Esophagus squamous epithelium (tissue), 4 donors: Measurements from ENCODE around the gene OSBPL10.

Experiments used
- CTCF ChIP-seq, 6 experiments: fragments of 450-650 bp in 4 of 6; fragments of 200-600 bp in 2 of 6; sonication (generic) in 2 of 6; IDR thresholded peaks; one replicate each; pipeline ENCODE4 v1.5.1; 2016 to 2019; ENCODE audit warnings: antibody characterized with exemption in 6 of 6, mild to moderate bottlenecking in 4 of 6, moderate library complexity in 4 of 6
- POLR2A ChIP-seq, 4 donors: fragments of 450-650 bp; IDR thresholded peaks; one replicate each; pipeline ENCODE4 v1.6.1; 2017; ENCODE audit warnings: antibody characterized with exemption in 4 of 4, mild to moderate bottlenecking in 4 of 4, moderate library complexity in 3 of 4

- no peak for TF ChIP-seq CTCF (IDR thresholded peaks at IDR 0.05)
- no peak for TF ChIP-seq POLR2A (IDR thresholded peaks at IDR 0.05)
Observed at GRCh38 chr3:31687020-31687802, 293.9 kb downstream of the OSBPL10 start.
